Endothelial cell of umbilical vein (primary cell): Measurements from ENCODE around the gene CCDC97. TPM values are rescaled to one million over a fixed set of nuclear protein-coding genes. Genes with fewer than 3 reads are reported as not detected.

Experiments
- BruUV-seq: library from RNA; stranded (reverse); fragments of 400-500 nt; replicated peaks from 2 replicates; lab custom pipeline; 2021; lab: Mats Ljungman, UMichigan
- CTCF ChIA-PET: fragments of 300-600, 350-600 bp; sonication (Branson Sonifier 250); formaldehyde crosslinking; loops from one replicate; lab custom pipeline; 2021; ENCODE audit warnings: antibody characterized with exemption, inconsistent platforms; lab: Charles Lee
- POLR2A ChIA-PET: fragments of 300-600, 350-600 bp; sonication (Branson Sonifier 250); formaldehyde crosslinking; loops from one replicate; lab custom pipeline; 2021; ENCODE audit warnings: antibody characterized with exemption, inconsistent platforms; lab: Charles Lee
- DNase-seq: peaks from one replicate; pipeline ENCODE4 v3.0.0-alpha.2; 2011; ENCODE audit warnings: low read depth, low spot score
- FAIRE-seq: peaks from 2 replicates; lab custom pipeline; 2011; peaks lifted over from hg19 to GRCh38; lab: Jason Lieb, UNC
- H2AFZ ChIP-seq: 2 replicates; pipeline ENCODE4 v1.6.0; 2012; ENCODE audit warnings: low read depth, low read length, control low read depth, inconsistent platforms
- H3K27ac ChIP-seq: 2 replicates; pipeline ENCODE4 v1.5.1; 2011; ENCODE audit warnings: low read depth, mild to moderate bottlenecking, control low read depth, low read length, moderate library complexity; ENCODE audit not compliant: insufficient read depth
- H3K27me3 ChIP-seq, 2 experiments: 2 replicates each; pipeline versions ENCODE4 v1.6.0 to v1.6.1; 2011; ENCODE audit warnings: low read length in 2 of 2, mixed read lengths in 1 of 2; ENCODE audit not compliant: control insufficient read depth in 2 of 2, insufficient read depth in 2 of 2
- H3K36me3 ChIP-seq, 2 experiments: 2 replicates in 1 of 2; 3 replicates in 1 of 2; pipeline ENCODE4 v1.5.1; 2011; ENCODE audit warnings: low read length in 2 of 2, mild to moderate bottlenecking in 1 of 2, moderate library complexity in 1 of 2; ENCODE audit not compliant: control insufficient read depth in 2 of 2, insufficient read depth in 2 of 2; ENCODE audit errors: extremely low read depth in 1 of 2
- H3K4me1 ChIP-seq: 3 replicates; pipeline ENCODE4 v1.5.1; 2011; ENCODE audit warnings: mild to moderate bottlenecking, low read length; ENCODE audit not compliant: control insufficient read depth, insufficient read depth; ENCODE audit errors: extremely low read depth
- H3K4me2 ChIP-seq: 2 replicates; pipeline ENCODE4 v1.6.1; 2011; ENCODE audit warnings: low read length, control low read depth, mixed read lengths; ENCODE audit not compliant: insufficient read depth
- H3K4me3 ChIP-seq, 3 experiments: fragments of 200-600 bp in 1 of 3; sonication (generic), shearing (Covaris generic) in 1 of 3; replicated peaks in 1 of 3; 2 replicates each; pipeline ENCODE4 v1.5.1; 2011 to 2016; ENCODE audit warnings: control low read depth in 3 of 3, low read length in 3 of 3, mild to moderate bottlenecking in 2 of 3, inconsistent platforms in 1 of 3, low read depth in 1 of 3, moderate library complexity in 1 of 3; ENCODE audit not compliant: insufficient read depth in 1 of 3
- H3K79me2 ChIP-seq: 2 replicates; pipeline ENCODE4 v1.6.0; 2012; ENCODE audit warnings: low read length, inconsistent platforms; ENCODE audit not compliant: control insufficient read depth, insufficient read depth
- H3K9ac ChIP-seq: replicated peaks from 2 replicates; pipeline ENCODE3; 2011; ENCODE audit warnings: low read length, control low read depth; ENCODE audit not compliant: insufficient read depth; ENCODE audit errors: extremely low read depth
- H3K9me1 ChIP-seq: replicated peaks from 3 replicates; pipeline ENCODE4 v1.6.0; 2011; ENCODE audit warnings: mild to moderate bottlenecking, low read length; ENCODE audit not compliant: control insufficient read depth, insufficient read depth; ENCODE audit errors: extremely low read depth
- H3K9me3 ChIP-seq: replicated peaks from 2 replicates; pipeline ENCODE4 v1.5.1; 2012; ENCODE audit warnings: low read length, inconsistent platforms; ENCODE audit not compliant: control insufficient read depth, insufficient read depth
- H4K20me1 ChIP-seq: replicated peaks from 2 replicates; pipeline ENCODE3; 2011; ENCODE audit warnings: mild to moderate bottlenecking, low read length; ENCODE audit not compliant: control insufficient read depth, insufficient read depth; ENCODE audit errors: extremely low read depth
- CTCF ChIP-seq, 2 donors: IDR thresholded peaks; 1 replicate in 1 of 2; 2 replicates in 1 of 2; pipeline ENCODE4 v1.5.1; 2011; ENCODE audit warnings: low read length in 2 of 2, mild to moderate bottlenecking in 2 of 2, moderate library complexity in 2 of 2, control low read depth in 1 of 2, inconsistent platforms in 1 of 2, low read depth in 1 of 2; ENCODE audit not compliant: insufficient read depth in 1 of 2; ENCODE audit errors: extremely low read depth in 1 of 2
- EZH2 ChIP-seq: IDR thresholded peaks from 2 replicates; pipeline ENCODE4 v1.6.1; 2012; ENCODE audit warnings: borderline replicate concordance, low read depth, mild to moderate bottlenecking, moderate library complexity, low read length, inconsistent platforms; ENCODE audit not compliant: severe bottlenecking
- FOS ChIP-seq: IDR thresholded peaks from 2 replicates; pipeline ENCODE4 v1.6.1; 2011; ENCODE audit warnings: mild to moderate bottlenecking, low read length, moderate library complexity, borderline replicate concordance; ENCODE audit not compliant: insufficient read depth
- GATA2 ChIP-seq: IDR thresholded peaks from 2 replicates; pipeline ENCODE4 v1.7.0; 2011; ENCODE audit warnings: low read depth, mild to moderate bottlenecking, moderate library complexity, mixed read lengths, low read length; ENCODE audit not compliant: insufficient read length, insufficient read depth
- JUN ChIP-seq: IDR thresholded peaks from 2 replicates; pipeline ENCODE4 v1.6.1; 2011; ENCODE audit warnings: borderline replicate concordance, low read depth; ENCODE audit not compliant: insufficient read length, insufficient read depth
- MAX ChIP-seq: IDR thresholded peaks from 2 replicates; pipeline ENCODE4 v1.6.1; 2011; ENCODE audit not compliant: insufficient read depth, insufficient read length
- MYC ChIP-seq: IDR thresholded peaks from one replicate; pipeline ENCODE4 v1.6.1; 2011; ENCODE audit warnings: mild to moderate bottlenecking, low read depth, low read length
- POLR2A ChIP-seq: IDR thresholded peaks from 2 replicates; pipeline ENCODE4 v1.6.1; 2012; ENCODE audit warnings: low read depth, mild to moderate bottlenecking, control low read depth, low read length
- POLR2AphosphoS5 ChIP-seq: IDR thresholded peaks from 2 replicates; pipeline ENCODE4 v1.6.1; 2012; ENCODE audit warnings: low read depth, mild to moderate bottlenecking, control low read depth, low read length, moderate library complexity; ENCODE audit not compliant: insufficient read depth
- dilution Hi-C: fragments of 300-500 bp; cut with MboI; formaldehyde crosslinking; loops from one replicate; pipeline ENCODE4 v1.15.0; 2019; ENCODE audit warnings: low sequenced_read_pairs; ENCODE audit not compliant: extremely low pct_ligation_motif_present
- intact Hi-C: fragments of 100-400 bp; cut with micrococcal nuclease; formaldehyde crosslinking; loops from one replicate; pipeline ENCODE4 v1.10.0; 2022
- polyA plus RNA-seq, 4 experiments: library from polyadenylated mRNA; depleted of rRNA in 3 of 4; stranded (reverse) in 3 of 4; unstranded in 1 of 4; fragments of >200 nt; gene quantifications; 2 replicates each; pipeline versions ENCODE4 v1.2.1 to v1.2.3, GENCODE V29; 2011 to 2012; ENCODE audit warnings: missing spikeins in 1 of 4
- total RNA-seq: library from RNA; stranded (reverse); gene quantifications from 2 replicates; pipeline ENCODE4 v1.2.3, GENCODE V29; 2021

The CCDC97 gene
- total and polyA plus RNA-seq, 2 donors (not counting 3 experiments of a cell fraction or from before 2014, with no cell fraction given), result 20.7 to 27.2 TPM

- Histone ChIP-seq H2AFZ (no peak overlapping the region), H3K9ac (no peak overlapping the region), H3K36me3 (peaks cover 28 to 52% of the 10 kb centered on the region in 2 experiments), H3K4me2 (no peak overlapping the region), H3K27me3 (no peaks in the 10 kb centered on the region), H4K20me1 (no peaks in the 10 kb centered on the region), H3K79me2 (peaks cover 48% of the 10 kb centered on the region), H3K4me1 (no peaks in the 10 kb centered on the region), H3K27ac (no peak overlapping the region), H3K4me3 (no peak overlapping the region), H3K9me3 (no peaks in the 10 kb centered on the region), H3K9me1 (no peaks in the 10 kb centered on the region)
- no TSS peak for BruUV-seq
- dilution Hi-C loops (no loop called here), intact Hi-C loops (no loop called here)
- no peak for FAIRE-seq
- TF ChIP-seq JUN, result no peak
- no peak for TF ChIP-seq GATA2
- TF ChIP-seq POLR2AphosphoS5, result no peak
- no peak for TF ChIP-seq MAX
- no peak for TF ChIP-seq CTCF (IDR thresholded peaks at IDR 0.05; ENCODE audit: extremely low read depth in 1 of 2, insufficient read depth in 1 of 2, low read depth in 1 of 2, low read length in 2 of 2)
- TF ChIP-seq MYC, result no peak
- TF ChIP-seq POLR2A, result no peak
- TF ChIP-seq EZH2, result no peak
- no peak for TF ChIP-seq FOS
- ChIA-PET POLR2A (interaction anchor here (0.8 kb wide), 1 partner anchor 79 kb away, joined by 5 read pairs; no protein-coding TSS in a partner anchor), CTCF (interaction anchor here (2.0 kb wide), 1 partner anchor 10 kb away, joined by 8 read pairs; no protein-coding TSS in a partner anchor)
- no peak for DNase-seq
Measured at GRCh38 chr19:41341669-41342490, 31.9 kb downstream of the CCDC97 start.
